GM12875 (cell line): ENCODE results near the gene BMP7.

Source experiments
- H3K4me3 ChIP-seq: one replicate; pipeline ENCODE4 v1.5.1; 2011; ENCODE audit warnings: low read depth, low read length, control low read depth
- CTCF ChIP-seq: IDR thresholded peaks from 2 replicates; pipeline ENCODE4 v1.5.1; 2011; ENCODE audit warnings: low read depth, mild to moderate bottlenecking, control low read depth, inconsistent platforms, low read length, moderate library complexity, borderline replicate concordance; ENCODE audit not compliant: insufficient read depth

The BMP7 gene

GRCh38 chr20:57224641-57225138 is 41.8 kb downstream of the BMP7 start:
- TF ChIP-seq CTCF: no peak
- no peak overlapping the region for H3K4me3 ChIP-seq

- H3K4me3 ChIP-seq: no peak overlapping the region
These were observed 42.6 kb downstream of the BMP7 start for GRCh38 chr20:57223648-57224489.

GRCh38 chr20:57222631-57222950 is 43.9 kb downstream of the BMP7 start:
- no peak for TF ChIP-seq CTCF
- H3K4me3 ChIP-seq: no peak overlapping the region

More at GRCh38 chr20:57223648-57224489, 42.6 kb downstream of the BMP7 start:
- no peak for TF ChIP-seq CTCF

GRCh38 chr20:57221916-57222630 is 44.4 kb downstream of the BMP7 start:
- no peak for TF ChIP-seq CTCF
- no peak overlapping the region for H3K4me3 ChIP-seq

GRCh38 chr20:57220337-57221145 is 45.9 kb downstream of the BMP7 start:
- no peak overlapping the region for H3K4me3 ChIP-seq
- TF ChIP-seq CTCF: no peak

- TF ChIP-seq CTCF: no peak
These were observed 47.3 kb downstream of the BMP7 start for GRCh38 chr20:57219071-57219677.

More at GRCh38 chr20:57219071-57219677, 47.3 kb downstream of the BMP7 start:
- H3K4me3 ChIP-seq: no peak overlapping the region
